ENCODE data around the gene OR5B12.

- TF ChIP-seq EZH2 (IDR thresholded peaks at IDR 0.05) (no peak), POLR2AphosphoS5 (IDR thresholded peaks at IDR 0.05; ENCODE audit: borderline replicate concordance, low read depth, low read length) (no peak), FOXP2 (optimal IDR thresholded peaks at IDR 0.05; ENCODE audit: control extremely low read depth, extremely low read length, insufficient read depth) (no peak)
Observed at GRCh38 chr11:58471892-58472291, 29.9 kb upstream of the OR5B12 start.

Measured in SK-N-MC (cell line).